Ishikawa (cell line): ENCODE data around the gene FAM222B.

Source experiments
- CEBPB ChIP-seq: IDR thresholded peaks from 2 replicates; pipeline ENCODE4 v1.6.1; 2012
- CREB1 ChIP-seq: IDR thresholded peaks from 2 replicates; pipeline ENCODE4 v1.6.1; 2012; ENCODE audit warnings: low read depth
- EGR1 ChIP-seq: IDR thresholded peaks from 2 replicates; pipeline ENCODE4 v1.6.1; 2012
- EP300 ChIP-seq: IDR thresholded peaks from 2 replicates; pipeline ENCODE4 v1.6.1; 2012; ENCODE audit warnings: borderline replicate concordance
- FOXM1 ChIP-seq: IDR thresholded peaks from 2 replicates; pipeline ENCODE4 v1.6.1; 2012; ENCODE audit warnings: low read depth, borderline replicate concordance
- NFIC ChIP-seq: IDR thresholded peaks from 2 replicates; pipeline ENCODE4 v1.6.1; 2012
- REST ChIP-seq: IDR thresholded peaks from 2 replicates; pipeline ENCODE4 v1.6.1; 2012; ENCODE audit warnings: low read depth, mild to moderate bottlenecking
- TAF1 ChIP-seq: IDR thresholded peaks from 2 replicates; pipeline ENCODE4 v1.6.1; 2012; ENCODE audit warnings: low read depth, mild to moderate bottlenecking
- TEAD4 ChIP-seq: IDR thresholded peaks from 2 replicates; pipeline ENCODE4 v1.6.1; 2012
- YY1 ChIP-seq: IDR thresholded peaks from 2 replicates; pipeline ENCODE4 v1.6.1; 2012; ENCODE audit warnings: low read depth
- TF ChIP-seq, protein P1 (sequence below): IDR thresholded peaks from 2 replicates; pipeline ENCODE4 v1.6.1; 2012

DNA sequence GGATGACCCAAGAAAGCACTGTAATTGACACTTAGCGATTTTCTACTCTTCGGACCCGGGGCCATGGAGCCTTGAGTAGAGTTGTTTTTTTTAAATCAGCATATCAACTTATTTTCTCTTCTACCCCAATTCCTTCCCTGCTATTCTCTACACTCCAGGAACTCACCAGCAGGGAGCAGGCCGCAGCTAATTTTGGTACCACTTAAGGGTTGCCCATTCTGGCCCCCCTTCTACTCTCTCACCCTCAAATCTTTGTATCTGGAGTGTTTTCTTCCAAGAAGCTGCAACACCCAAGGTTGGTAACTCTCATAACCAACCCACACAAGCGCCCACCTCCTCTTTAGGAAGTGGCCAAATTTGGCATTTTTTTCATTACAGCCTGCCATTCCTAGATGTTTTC, 6.7 kb upstream of the FAM222B start:
- TF ChIP-seq CREB1: no peak
- no peak for TF ChIP-seq NFIC
- TF ChIP-seq TAF1: no peak
- no peak for TF ChIP-seq EGR1
- no peak for TF ChIP-seq CEBPB
- TF ChIP-seq, protein P1, sequence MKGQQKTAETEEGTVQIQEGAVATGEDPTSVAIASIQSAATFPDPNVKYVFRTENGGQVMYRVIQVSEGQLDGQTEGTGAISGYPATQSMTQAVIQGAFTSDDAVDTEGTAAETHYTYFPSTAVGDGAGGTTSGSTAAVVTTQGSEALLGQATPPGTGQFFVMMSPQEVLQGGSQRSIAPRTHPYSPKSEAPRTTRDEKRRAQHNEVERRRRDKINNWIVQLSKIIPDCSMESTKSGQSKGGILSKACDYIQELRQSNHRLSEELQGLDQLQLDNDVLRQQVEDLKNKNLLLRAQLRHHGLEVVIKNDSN: no peak
- TF ChIP-seq YY1: no peak
- no peak for TF ChIP-seq FOXM1
- no peak for TF ChIP-seq EP300
- no peak for TF ChIP-seq TEAD4
- no peak for TF ChIP-seq REST
